HG03196 (cell line): ENCODE results near the gene MYH15.
"Not testable (repeated sequence)": the region's sequence is repeated elsewhere in the genome, so short reads cannot be mapped to it uniquely, and the experiment has no call there.

ENCODE experiments used
- ATAC-seq: cut with Tn5 transposase; IDR thresholded peaks from one replicate; pipeline ENCODE4 v1.9.1; 2021; ENCODE audit not compliant: unreplicated experiment

MYH15 gene

DNA sequence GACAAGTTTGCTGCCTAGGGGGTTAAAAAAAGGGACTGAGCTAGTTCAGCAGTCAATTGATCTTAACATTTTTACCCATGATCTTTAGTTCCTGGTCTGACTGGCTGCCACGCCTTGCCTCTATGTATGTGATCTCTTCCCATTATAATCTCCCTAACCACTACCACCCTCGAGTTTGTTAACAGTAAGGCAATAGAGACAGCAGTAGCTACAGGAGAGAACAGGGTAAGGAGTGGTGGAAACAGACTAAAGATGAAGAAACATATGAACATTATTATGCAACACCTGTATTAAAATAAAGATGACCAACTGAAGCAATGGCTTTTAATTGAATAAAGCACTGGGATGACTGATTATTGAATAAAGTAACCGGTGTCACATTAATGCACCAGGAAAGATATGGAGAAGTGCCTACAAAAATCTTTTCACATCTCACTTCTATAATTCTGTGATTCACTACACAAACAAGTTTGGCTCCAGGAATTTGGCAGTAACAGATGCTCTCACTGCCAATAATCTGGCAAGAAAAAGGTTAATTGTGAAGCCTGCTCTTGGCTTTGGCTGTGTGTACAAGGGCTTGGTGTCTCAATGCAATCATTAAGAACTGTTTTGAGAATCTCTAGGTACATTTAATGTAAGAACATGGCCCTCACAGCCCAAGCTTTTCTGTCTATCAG is 118.3 kb downstream of the MYH15 start:
- no peak for ATAC-seq

DNA sequence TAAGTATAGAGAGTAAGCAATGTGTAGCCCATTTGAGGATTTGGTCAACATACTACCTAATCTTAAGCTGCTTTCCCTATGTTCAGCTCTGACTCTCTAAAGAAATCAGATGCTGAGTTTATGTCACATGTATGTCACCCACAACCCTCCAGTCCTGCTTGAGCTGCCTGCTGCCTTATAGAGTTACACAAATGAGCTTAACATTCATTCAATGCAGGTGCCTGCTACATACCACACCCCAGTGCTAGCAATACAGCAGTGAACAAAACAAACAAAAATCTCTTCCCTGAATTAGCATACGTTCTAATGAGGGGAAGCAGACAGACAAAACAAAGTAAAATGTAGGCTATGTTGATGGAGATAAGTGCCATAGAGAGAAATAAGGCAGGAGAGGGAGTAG is 121.0 kb downstream of the MYH15 start:
- no peak for ATAC-seq

GRCh38 chr3:108388136-108389132 is 122.0 kb downstream of the MYH15 start:
- peak; percentile 66 for ATAC-seq

DNA sequence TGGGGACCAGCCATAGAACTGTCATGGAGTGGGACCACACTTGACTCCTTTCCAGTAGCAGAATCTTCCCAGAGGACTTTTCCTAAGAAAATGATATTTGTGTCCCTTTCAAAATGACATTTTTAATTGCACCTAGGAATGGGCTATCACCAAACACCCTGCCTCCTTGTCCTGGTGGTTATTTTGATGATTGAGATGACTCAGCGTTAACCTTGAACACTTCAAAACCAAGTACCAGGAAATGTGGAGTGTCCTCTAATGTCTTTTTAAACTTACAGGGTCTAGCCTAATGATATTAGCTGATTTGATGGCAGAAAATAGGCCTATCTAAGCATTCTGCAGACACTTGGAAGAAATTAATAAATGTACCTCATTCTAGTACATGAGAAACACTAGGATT is 123.3 kb downstream of the MYH15 start:
- no peak for ATAC-seq

DNA sequence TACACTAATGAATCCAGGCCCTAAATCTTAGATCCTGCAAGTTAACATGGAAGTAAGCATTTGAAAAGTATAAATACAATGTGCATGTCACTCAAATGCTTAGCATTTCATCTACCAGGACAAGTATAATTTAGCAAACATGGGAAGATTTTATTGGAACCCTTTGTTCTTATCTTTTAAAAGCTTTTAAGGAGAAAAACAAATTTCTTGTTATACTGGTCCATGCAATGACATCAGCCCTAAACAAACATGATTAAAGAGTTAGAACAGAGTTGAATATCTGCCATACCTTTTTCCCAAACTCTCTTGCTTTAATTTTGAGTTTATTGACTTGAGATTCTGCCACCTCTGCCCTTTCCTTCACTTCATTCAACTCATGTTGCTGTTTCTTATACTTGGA is 127.1 kb downstream of the MYH15 start:
- no peak for ATAC-seq

GRCh38 chr3:108381529-108382140 is 128.8 kb downstream of the MYH15 start:
- ATAC-seq: no peak

- ATAC-seq: no peak
These were observed 130.1 kb downstream of the MYH15 start for GRCh38 chr3:108380128-108380795.

DNA sequence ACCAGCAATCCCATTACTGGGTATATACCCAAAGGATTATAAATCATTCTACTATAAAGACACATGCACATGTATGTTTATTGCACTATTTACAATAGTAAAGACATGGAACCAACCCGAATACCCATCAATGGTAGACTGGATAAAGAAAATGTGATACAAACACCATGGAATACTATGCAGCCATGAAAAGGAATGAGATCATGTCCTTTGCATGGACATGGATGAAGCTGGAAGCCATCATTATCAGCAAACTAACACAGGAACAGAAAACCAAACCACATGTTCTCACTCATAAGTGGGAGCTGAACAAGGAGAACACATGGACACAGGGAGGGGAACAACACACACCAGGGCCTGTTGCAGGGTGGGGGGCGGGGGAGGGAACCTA is 131.4 kb downstream of the MYH15 start:
- not testable (repeated sequence) for ATAC-seq

DNA sequence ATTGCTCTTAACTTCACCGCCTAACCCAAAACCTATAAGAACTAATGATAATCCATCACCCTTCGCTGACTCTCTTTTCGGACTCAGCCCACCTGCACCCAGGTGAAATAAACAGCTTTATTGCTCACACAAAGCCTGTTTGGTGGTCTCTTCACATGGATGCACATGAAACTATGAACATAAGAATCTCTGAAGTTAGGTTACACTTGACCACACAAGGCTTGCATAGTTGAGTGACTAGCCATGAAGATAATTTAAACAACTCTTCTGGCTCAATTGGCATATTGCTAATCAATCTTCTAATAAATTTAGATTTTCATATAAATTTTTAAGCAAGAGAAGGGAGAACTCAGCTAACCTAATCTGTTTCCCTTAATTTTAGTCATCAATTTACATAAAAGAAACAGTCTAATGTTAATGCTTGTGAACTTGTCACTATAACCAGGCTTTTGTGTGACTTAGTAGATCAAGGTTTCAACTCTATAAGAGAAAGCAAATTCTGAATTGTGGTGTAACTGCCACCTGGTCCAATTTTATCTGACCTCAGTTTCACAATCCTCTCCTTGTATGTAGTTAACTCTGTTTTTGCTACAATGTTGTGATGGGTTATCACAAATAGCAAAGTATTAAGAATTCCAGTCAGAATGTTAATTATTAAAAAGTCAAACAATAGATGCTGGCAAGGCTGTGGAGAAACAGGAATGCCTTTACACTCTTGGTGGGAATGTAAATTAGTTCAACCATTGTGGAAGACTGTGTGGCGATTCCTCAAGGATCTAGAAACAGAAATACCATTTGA is 132.0 kb downstream of the MYH15 start:
- no peak for ATAC-seq

GRCh38 chr3:108377384-108377783 is 133.0 kb downstream of the MYH15 start:
- no peak for ATAC-seq

DNA sequence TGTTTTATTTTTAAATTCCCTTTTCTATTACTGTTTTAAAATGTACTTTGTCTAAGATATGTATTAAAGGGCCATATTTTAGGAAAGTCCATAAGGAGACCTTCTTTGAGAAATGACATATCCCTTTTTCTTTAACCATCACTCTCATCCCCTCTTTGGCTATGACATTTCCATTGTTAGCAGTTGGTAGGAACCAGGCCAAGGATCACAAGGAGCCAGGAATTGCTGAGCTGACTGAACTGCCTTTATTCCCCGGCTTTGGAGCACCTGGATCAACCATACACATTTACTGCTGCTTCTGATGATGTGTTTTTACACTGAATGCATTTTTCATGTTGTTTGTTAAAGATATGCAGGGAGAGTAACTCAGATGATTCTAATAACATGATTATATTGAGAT is 134.4 kb downstream of the MYH15 start:
- ATAC-seq: no peak

GRCh38 chr3:108359011-108359410 is 151.4 kb downstream of the MYH15 start:
- no peak for ATAC-seq

DNA sequence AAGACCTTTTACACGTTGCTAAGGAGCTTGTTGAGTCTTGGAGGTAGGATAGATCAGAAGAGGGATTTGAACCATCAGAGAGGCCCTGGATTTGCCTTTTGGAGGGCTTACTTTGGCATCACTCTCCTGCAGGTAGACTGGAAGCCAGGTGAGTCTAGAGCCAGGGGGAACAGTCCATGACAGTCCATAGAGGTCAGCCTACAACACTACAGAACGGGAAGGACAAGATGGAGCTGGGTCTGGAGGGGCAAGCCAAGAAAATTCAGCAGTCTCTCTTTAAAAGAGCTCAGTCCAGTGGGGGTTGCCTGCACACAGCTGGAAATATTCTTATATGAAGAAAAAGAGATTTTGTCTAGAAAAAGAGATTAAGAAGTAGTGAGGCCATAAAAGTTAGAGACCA is 153.4 kb downstream of the MYH15 start:
- ATAC-seq: no peak

- ATAC-seq: no peak
These were observed 155.8 kb downstream of the MYH15 start for GRCh38 chr3:108354562-108354961.

- ATAC-seq: no peak
These were observed 158.2 kb downstream of the MYH15 start for GRCh38 chr3:108352176-108352575.

DNA sequence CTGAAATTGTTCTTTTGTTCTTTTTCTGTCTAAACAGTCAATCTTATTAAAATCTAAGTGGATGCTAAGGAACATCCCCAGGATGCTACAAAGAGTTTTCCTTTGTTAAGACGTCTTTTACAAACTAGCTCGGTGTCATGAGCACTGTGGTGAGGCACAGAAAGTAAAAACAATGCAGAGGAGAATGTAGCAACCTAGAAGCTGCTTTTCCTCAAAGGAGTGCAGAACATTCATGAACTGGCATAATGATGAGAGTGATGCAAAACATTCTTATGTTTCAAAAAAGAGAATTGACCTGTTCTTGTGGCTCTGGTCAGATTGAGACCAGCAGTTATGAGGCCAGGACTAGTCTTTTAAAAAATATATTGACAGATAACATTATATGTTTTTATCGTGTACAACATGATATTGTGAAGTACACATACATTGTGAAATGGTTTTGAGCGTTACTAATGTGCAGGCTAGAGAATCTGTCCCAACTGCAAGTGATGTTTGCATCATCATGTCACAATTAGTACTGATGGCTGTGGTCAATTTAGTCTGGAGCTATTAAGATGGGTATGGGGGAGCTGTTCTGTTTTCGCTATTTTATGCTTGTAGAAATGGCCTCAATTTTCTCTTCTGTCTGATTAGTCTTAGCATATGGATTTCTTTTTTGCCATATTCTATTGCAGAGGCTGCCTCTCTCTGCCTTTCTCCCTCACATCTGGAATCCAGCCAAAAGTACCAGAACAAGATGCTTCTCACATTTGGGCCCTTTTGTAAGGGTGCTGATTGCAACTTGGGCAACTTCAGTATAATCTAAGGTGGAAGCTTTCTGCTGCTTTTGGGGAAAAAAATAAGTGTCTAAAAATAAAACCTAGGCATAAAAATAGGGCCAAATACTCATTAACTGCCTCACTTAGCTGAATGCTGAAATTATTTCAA is 163.8 kb downstream of the MYH15 start:
- no peak for ATAC-seq

DNA sequence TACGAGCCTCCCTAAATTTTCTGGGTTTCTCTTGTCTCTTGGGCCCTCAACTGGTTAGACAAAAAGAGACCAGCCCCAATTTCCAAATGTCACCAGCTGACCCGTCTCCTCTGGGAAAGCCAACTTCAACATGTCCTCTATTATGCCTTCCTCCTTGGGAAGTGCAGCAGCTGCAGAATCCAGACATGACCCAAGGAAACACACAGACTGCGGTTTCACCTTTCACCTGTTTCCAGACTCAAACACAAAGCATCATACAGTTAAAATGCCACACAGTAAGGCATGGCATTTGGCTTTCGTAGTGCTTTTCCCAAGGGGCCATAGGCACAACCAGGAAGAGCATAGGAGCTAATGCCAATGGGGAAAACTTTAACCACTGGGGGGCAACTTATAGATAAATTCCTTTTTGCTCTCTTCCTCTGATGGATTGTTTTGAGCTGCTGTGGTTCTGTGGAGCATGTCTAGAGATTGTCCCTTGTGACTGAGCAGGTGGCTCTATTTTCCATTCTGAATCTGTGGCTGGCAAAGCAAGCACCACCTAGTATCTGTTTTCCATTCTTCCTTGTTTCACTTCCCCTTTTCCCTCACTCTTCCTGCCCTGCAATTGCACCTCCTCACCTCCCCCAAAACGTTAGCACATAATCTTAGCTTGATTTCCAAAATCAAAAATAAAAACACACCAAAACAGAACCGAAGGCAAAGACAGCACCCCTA is 164.7 kb downstream of the MYH15 start:
- no peak for ATAC-seq

GRCh38 chr3:108343491-108343890 is 166.9 kb downstream of the MYH15 start:
- no peak for ATAC-seq
